CD4-positive, alpha-beta T cell treated with Interleukin-17A for 4 hours (primary cell): ENCODE data around the gene RNF31.
A peak's percentile ranks its signal among the peaks of the same experiment; 100 is the strongest.

Experiments
- DNase-seq: peaks from one replicate; pipeline ENCODE4 v3.0.0-alpha.2; 2020; ENCODE audit warnings: mixed read lengths

Gene RNF31

DNA sequence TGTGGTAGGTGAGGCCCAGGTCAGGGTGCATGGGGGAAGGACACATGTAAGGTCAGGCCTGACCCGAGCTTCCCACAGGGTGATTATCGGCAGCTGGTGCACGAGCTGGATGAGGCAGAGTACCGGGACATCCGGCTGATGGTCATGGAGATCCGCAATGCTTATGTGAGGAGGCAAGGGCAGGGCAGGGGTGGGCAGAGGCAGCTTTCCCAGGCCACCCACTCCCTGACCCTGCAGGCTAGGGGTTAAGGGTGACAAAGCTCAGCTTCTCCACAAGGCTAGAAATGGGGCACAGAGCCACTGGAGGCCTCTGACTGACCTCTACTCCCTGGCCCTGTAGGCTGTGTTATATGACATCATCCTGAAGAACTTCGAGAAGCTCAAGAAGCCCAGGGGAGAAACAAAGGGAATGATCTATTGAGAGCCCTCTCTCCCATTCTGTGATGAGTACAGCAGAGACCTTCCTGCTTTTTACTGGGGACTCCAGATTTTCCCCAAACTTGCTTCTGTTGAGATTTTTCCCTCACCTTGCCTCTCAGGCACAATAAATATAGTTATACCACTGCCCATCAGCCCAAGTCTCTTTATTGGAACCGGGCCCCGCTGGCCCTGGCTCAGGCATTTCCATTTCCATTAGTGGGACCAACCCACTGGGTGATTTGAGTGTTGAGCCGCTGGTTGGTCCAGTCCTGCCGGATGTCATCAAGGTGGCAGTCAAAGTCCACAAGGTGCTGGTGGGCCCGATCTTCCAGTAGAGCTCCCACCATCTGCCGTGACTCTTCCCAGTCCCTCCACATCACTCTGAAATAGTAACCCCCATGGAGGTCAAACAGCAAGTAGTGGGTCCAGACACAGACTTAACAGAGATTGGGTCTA, 8.7 kb upstream of the RNF31 start:
- DNase-seq: no peak

GRCh38 chr14:24139272-24139934, 7.9 kb upstream of the RNF31 start:
- DNase-seq: peak; percentile 23

GRCh38 chr14:24141097-24141880, 6.0 kb upstream of the RNF31 start, which contains the start of gene EMC9:
Gene EMC9 (minus strand): TSS chr14:24141591. CDS start chr14:24141304, 287 bp downstream.
- peak; percentile 99 for DNase-seq

DNA sequence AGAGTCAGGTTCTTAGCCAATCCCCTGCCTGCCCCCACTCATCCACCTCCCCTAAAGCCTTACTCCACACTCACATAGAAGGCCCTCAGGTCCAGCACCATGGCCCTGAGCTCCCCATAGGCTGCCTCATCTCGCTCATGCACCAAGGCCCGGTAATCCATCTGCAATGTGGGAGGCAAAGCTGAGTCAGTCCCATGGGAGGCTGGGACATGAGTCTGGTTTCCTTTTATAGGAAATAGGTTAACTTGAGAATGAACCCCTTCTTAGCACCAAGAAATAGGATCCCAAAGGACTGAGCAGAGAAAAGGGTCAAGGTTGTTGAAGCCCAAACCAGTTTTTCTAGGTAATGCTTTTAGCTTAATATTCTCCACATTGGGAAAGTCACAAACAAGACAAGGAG, 3.8 kb upstream of the RNF31 start:
- DNase-seq: no peak

DNA sequence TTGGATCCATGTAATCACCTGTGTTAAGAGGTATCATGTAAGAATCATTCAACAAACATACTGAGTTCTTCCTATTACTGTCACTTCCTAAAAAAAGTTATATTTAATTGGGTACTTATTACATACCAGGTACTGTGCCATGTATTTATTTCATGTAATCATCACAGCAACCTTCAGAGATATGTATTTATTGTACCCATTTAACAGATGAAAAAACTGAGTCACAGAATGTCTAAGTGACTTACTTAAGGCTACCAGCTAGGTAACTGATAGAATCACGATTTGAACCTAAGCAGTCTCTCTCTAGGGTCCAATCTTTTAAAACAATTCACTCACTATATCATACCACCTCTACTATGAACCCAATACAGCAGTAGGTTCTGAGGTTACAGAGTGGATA, 2.8 kb upstream of the RNF31 start:
- no peak for DNase-seq

- DNase-seq: no peak
Observed at GRCh38 chr14:24145219-24145618, 2.1 kb upstream of the RNF31 start.

DNA sequence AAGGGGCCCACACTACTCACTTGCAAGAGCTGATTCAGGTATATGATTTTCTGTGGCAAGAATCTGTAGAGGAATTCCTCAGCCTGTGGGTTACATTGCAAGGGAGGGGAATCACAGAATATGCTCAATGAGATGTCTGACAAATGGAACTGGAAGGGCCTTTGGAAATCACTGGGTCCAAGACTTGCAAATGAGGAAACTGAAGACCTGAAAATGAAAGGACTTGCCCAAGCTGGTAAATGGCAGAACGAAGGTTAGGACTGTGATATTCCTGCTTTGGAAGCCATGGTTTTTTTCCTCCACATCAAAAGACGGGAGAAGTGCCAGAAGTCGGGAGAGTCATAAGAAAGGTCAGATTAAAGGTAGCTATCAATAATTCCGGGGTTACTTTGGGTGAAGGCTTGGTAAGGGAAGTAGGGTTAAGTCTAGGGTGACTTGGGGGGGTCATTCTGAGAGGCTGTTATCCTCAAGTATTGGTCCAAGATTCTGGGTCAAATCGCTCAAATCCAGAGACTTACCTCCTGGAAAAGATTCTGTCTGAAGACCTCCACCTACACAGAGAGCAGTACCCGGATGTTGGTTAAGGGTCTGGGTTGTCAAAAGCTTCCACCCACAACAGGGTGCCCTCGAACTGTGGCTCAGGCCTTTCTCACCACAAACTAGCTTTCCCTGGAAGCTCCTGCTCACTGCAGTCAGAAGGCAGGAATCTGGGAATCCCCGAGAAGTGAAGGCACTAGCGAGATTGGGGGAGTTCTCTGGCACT, 1.4 kb upstream of the RNF31 start:
- DNase-seq: no peak

- peak; percentile 90 for DNase-seq
Observed at GRCh38 chr14:24146453-24146977, 783 bp upstream of the RNF31 start, which contains the start of gene PSME2. Gene PSME2 (minus strand): TSS chr14:24146610. CDS start chr14:24146581, 29 bp downstream.

- no peak for DNase-seq
Observed at GRCh38 chr14:24147761-24148428, 597 bp downstream of the RNF31 start.

DNA sequence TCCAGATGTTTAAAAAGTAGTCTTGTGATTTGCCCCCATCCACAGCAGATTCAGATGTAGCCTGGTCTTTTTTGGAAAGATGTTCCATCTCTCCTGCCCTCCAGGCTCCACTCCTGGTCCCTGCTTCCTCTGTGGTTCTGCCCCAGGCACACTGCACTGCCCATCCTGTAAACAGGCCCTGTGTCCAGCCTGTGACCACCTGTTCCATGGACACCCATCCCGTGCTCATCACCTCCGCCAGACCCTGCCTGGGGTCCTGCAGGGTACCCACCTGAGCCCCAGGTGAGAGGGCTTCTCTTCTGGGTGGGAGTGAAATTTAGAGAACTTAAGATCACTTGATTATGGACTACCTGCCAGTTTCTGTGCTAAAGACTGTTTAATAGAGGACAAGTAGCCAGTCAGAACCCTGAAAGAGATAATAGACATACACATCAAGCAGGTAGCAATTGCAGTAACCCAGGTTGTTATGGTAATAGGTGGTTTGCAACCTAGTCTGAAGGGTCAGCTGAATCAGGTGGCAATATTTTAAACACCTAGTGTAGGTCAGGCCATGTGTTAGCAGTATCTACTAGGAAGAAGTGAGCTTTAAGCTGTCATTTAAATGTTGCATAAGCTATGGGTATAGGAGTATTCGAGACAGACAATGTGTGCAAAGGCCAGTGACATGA, 2.1 kb downstream of the RNF31 start:
- no peak for DNase-seq

DNA sequence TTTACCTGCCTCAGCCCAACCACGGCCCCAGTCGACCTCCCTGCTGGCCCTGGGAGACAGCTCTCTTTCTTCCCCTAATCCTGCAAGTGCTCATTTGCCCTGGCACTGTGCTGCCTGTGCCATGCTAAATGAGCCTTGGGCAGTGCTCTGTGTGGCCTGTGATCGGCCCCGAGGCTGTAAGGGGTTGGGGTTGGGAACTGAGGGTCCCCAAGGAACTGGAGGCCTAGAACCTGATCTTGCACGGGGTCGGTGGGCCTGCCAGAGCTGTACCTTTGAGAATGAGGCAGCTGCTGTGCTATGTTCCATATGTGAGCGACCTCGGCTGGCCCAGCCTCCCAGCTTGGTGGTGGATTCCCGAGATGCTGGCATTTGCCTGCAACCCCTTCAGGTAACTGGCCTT, 2.8 kb downstream of the RNF31 start:
- DNase-seq: no peak

DNA sequence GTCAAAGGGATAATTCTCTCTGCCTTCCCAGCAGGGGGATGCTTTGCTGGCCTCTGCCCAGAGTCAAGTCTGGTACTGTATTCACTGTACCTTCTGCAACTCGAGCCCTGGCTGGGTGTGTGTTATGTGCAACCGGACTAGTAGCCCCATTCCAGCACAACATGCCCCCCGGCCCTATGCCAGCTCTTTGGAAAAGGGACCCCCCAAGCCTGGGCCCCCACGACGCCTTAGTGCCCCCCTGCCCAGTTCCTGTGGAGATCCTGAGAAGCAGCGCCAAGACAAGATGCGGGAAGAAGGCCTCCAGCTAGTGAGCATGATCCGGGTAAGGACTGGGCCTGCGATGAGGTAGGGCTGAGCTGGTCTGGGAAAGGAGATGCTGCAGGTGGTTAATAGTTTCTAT, 3.3 kb downstream of the RNF31 start:
- no peak for DNase-seq

DNA sequence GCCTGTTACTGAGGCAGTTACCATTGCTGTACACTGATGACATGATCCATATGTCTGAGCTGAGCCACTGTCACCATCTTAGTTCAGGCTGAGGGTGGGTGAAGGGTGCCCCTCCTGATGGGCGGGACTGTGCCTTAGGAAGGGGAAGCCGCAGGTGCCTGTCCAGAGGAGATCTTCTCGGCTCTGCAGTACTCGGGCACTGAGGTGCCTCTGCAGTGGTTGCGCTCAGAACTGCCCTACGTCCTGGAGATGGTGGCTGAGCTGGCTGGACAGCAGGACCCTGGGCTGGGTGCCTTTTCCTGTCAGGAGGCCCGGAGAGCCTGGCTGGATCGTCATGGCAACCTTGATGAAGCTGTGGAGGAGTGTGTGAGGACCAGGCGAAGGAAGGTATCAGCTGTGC, 3.7 kb downstream of the RNF31 start:
- DNase-seq: no peak

- no peak for DNase-seq
Observed at GRCh38 chr14:24151404-24152080, 4.2 kb downstream of the RNF31 start.

GRCh38 chr14:24155100-24155499, 7.8 kb downstream of the RNF31 start:
- no peak for DNase-seq

DNA sequence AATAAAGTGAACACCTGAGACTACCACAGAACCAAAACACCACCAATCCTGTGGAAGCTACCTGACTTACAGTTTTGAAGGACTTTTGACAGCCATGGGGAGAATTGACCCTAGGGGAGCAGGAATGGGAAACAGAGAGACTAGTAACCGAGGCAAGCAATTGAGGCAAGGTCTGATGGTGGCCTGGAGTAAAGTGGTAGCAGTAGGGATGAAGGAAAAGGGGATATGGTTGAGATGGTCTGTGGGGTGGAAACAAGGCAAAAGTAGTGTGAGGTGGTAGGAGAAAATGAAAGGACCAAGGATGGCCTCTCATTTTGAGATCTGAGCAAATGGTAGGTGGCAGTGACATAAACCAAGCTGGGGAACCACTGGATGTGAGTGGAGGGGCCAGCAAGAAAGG, 9.5 kb downstream of the RNF31 start:
- no peak for DNase-seq

DNA sequence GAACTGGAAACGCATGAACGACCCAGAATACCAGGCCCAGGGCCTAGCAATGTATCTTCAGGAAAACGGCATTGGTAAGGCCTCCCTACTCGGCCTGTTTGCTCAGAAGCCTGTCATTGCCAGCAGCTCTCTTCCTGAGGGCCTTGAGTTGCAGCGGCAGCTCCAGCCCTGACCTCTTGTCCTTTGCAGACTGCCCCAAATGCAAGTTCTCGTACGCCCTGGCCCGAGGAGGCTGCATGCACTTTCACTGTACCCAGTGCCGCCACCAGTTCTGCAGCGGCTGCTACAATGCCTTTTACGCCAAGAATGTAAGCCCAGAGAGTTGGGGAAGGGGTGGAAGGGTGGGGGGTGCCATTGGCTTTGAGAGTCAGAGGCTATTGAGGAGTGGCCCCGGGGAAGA, 10.0 kb downstream of the RNF31 start:
- DNase-seq: no peak

DNA sequence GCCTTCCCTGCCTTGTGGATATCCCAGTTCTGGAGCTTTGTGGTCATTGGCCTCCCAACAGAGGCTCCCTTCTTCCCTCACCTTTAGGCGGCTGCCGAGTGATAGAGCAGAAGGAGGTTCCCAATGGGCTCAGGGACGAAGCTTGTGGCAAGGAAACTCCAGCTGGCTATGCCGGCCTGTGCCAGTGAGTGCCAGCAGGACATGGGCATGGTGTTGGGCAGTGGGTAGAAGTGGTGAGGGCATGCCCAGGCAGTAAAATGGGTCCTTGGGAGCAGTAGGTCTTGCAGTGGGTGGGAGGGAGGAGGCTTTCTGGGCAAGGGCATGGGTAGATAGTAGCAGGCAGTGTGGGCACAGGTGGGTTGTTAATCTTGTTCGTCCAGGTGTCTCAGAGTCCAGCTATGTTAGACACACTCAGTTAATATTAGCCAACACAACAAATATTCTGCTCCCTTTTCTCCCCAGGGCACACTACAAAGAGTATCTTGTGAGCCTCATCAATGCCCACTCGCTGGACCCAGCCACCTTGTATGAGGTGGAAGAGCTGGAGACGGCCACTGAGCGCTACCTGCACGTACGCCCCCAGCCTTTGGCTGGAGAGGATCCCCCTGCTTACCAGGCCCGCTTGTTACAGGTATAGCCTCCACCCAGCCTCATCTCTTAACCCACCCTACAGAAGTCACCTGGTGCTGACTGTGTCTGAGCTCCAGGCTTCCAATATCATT, 12.6 kb downstream of the RNF31 start:
- no peak for DNase-seq

DNA sequence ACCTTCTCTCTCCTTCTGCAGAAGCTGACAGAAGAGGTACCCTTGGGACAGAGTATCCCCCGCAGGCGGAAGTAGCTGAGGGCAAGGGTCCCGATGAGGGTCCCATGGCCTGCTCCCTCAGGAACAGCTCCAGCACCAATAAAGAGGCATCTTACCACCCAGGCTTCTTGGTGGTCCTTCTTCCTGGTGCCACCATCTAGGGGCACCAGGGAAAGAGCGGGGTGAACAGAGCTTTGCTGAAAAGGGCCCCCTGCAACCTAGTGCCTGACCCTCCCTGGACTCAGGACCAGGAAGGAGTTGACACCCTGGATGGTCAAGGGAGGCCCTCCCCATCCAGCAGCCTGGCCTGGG, 13.2 kb downstream of the RNF31 start:
- no peak for DNase-seq
